HG02970 (cell line): ENCODE measurements around the gene TMTC2.

ENCODE experiments used
- ATAC-seq: cut with Tn5 transposase; IDR thresholded peaks from one replicate; pipeline ENCODE4 v1.9.1; 2021; ENCODE audit warnings: mild to moderate bottlenecking, moderate library complexity, moderate number of reproducible peaks; ENCODE audit not compliant: unreplicated experiment, low FRiP score

The TMTC2 gene

DNA sequence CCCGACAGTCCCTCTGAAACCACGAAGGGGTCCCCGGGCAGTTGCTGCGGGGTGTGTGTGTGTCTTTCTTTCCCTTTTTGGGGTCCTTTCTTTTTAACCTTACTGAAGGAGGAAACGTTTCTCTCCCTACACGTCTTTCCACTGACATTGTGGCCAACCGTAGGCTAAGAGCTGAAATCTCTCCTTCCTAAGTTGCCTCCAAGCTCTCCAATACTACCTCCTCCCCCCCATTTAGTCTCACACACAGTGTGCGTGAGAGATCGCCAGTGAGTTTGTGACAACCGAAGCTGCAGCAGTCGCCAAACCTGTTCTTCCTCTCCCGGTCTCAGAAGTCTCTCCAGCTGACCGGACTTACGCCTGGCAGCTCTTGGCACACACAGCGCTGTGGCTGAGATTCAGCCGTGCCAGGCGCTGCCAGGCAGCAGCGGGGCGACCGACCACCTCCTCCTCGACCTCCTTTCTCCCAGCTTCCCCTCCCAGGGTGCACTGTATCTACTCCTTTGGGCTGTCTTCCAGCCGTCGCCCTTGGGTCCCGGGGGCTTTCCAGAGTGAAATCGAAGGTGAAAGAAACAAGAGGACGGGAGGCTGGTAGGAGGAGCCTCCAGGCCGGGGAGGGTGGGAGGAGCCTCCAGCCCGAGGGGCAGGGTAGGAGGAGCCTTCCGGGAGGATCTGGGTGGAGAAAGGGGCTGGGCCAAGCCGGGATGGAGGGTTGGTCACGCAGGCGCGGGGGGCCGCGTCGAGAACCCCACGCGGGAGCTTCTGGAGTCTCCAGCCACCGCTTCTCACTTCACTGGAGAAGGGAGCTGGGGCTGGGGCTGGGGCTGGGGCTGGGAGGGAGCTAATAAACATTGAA is at the start of gene TMTC2:
Gene TMTC2, plus strand, starts transcription at position 739 of the 853 bp plus-strand sequence.
- peak; percentile 93 for ATAC-seq

GRCh38 chr12:82638324-82638723 is 48.4 kb upstream of the TMTC2 start:
- ATAC-seq = no peak

DNA sequence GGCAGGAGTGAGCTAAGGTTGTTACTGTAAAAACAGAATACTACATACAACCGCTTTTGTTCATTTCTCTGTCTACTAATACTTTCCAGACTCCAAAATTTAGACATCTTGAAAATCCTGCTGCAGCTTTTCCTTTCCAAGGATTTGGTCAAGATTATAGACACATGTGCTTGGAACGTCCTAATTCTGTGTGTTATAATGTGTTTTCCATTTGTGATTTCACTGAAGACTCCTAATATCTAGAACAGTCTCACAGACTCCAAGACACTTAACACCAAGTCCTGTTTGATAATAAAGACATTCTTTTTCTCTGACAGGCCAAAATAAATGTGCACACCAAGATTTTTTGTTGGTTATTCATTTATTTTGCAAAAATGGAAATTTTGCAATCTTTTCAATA is 41.8 kb upstream of the TMTC2 start:
- ATAC-seq = no peak

DNA sequence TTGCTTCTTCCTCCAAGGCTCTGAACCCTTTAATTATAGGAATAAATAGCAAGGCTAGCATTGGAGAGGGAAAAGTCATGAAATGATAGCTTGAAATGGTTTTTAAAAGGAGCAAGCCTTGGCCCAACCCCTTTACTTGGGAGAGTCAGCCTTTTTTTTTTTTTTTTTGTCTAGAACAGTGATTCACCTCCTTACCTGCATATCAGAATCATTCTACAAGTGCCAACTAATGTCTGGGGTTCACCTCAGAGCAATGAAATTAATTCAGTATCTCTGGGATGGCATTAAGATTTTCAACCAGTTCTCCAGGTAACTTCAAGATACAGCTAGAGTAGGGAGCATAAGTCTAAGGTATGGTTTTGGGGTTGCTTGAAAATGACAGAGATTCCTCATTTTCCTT is 41.3 kb upstream of the TMTC2 start:
- no peak for ATAC-seq

DNA sequence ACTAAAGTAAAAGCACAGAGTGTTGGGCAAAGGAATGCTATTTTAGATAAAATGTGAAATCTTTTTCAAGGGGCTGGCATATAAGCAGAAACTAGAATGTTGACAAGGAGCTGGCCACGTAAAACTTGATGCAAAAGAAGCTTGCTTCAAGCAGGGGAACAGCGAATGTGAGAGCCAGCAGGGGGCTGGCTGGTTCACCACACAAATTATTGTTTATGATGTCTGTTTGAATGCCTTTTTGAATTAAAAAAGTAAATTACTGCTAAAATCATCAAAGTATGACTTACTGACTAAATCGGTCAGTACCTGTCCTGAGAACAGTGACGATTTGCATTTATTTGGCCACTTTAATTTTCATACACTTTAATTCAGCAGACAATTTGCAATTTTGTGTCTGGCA is 38.9 kb upstream of the TMTC2 start:
- no peak for ATAC-seq

- no peak for ATAC-seq
Observed at GRCh38 chr12:82648259-82648909, 38.3 kb upstream of the TMTC2 start.

DNA sequence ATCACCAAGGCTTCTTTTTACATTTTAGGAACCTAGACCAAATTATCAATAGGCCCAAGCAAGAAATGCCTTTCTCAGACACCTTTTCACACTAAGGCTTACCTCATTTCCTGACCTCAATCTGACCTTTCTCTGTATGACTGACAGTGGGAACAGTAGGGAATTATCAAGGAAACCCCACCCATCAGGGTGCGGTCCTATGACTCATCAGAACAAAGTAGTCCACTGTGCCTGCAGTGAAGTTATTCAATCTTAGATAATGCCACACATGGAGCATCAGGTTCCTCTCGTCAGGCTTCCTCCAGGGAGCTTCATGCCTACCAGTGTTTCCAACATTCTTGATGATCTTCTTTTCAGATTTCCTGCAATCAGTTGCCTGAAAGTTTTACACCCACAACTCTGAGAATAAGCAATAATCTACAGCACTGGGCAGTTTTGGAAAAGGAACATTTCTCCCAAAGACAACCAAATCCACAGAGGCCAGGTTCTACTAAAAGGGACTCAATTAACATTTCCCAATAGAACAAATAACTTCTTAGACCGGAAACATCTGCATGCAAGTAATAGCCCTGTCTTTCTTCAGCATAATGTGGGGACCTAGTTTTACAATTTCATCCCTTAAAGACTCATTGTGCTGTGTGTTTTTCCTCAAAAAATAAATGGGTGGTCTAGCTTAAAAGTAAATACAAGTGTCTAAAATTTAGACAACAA is 35.9 kb upstream of the TMTC2 start:
- peak; percentile 81 for ATAC-seq

DNA sequence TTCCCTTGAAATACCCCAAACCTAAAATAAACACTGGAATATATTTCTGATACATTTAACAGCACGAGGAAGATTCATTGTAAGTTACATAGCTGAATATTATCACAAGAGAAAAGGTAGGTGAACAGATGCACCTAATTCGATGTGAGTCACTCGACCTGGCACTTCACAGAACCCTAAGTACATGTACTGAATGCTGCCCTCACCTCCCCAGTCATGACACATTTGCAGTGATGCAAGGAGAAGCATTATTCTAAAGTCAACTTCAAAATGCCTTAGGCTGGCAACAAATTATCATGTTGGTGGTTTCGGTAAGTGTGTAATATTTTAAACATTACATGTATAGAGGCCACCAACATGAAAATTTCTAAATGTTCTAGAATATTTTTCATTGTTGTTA is 35.2 kb upstream of the TMTC2 start:
- ATAC-seq = no peak

- ATAC-seq = no peak
Observed at GRCh38 chr12:82652071-82652470, 34.6 kb upstream of the TMTC2 start.

DNA sequence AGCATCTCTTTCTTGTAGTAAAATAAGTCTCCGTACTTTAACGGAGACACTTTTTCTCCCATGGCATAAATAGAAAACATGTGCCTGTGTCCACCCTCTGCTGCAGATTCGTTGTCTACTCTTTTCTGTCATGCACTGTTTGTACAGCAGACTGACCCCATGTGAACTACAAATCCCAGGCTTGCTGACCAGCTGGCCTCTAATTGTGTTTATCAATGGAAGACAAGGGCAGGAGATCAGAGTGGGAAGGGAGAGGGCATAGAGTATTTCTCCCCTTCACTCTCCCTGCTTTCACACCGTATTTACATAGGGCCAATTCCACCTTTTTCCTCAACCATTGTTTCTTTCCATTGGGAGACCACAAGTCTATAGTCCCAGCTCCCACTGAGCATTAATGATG is 31.0 kb upstream of the TMTC2 start:
- no peak for ATAC-seq

DNA sequence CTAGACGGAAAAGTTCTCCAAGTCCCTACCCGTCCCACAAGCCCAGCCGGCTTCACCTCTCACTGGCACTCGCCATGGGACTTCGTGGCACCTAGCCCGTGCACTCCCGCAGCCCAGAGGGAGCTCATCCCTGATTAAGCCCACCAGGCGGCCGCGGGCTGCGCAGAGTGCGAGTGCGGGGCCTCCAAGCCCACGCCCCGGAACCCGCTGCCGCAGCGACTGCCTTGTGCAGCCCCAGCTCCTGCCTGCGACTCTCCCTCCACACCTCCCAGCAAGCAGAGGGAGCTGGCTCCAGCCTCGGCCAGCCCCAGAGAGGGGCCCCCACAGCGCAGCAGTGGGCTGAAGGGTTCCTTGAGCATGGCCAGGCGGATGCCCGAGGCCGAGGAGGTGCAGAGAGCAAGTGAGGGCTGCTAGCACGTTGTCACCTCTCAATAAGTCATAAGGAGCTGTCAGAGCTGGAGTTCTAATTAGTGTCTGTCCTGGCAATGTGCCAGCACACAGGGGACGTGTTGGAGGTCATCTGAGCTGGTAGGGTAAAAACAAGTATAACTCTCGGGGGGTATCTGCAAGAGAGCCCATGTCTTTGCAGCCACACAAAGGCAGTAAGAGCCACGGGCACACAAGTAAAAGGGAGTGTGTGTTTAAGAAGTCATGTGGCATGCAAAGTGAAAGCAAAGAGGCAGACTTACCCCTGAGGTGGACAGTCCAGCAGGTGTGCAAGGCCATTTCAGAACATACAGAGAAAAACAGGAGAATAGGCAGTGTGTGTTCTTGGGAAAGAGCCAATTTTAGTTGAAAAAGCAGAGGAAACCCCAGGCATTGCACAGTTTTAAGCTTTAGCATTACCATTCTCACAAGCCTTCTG is 27.1 kb upstream of the TMTC2 start:
- ATAC-seq = no peak

DNA sequence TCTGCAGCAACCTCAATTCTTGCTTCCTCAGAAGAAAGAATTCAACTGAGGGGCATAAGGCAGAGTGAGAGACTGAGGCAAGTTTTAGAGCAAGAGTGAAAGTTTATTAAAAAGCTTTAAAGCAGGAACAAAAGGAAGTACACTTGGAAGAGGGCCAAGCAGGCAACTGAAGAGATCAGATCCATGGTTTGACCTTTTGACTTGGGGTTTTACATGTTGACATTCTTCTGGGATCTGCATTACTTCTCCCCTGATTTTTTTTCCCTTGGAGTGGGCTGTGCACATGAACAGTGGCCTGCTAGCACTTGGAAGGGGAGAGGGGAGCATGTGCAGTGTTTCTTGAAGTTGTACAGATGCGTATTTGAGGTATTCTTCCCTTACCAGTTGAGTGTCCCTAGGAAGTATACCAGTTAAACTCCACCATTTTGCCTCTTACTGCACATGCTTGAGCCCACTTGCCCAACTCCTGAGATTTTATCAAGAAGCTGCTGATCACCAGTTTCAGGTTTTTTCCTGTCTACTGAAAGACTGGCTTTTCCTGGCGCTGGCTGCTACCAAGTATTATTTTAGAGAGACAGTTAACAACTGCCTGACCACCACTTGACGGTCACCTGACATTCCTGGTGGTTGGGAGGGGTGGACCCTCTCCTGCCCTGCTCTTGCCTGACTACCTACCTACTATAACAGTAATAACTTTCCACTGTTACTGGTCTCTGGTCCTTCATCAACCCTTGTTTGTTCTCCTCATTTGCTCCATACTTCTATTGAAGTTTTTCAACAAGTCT is 26.0 kb upstream of the TMTC2 start:
- no peak for ATAC-seq

DNA sequence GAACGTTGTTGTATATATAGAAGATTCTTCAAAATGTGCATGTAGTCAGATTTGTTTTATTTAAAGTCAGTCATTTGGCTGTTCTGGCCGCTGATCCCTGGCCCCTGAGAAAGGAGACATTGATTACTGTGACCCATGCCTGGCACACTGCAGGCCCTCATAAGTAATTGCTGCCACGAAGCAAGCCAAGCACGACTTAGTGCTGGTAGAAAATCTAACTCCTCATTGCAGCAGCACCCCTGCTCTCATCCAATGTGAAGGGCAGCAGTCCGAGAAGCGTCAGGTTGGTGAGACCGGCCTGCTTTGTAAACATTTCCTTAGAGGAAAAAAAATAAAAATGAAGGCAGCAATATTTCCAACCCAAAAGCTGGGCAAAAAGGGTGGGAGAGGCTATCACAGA is 22.8 kb upstream of the TMTC2 start:
- ATAC-seq = no peak

- no peak for ATAC-seq
Observed at GRCh38 chr12:82665142-82665923, 21.4 kb upstream of the TMTC2 start.

DNA sequence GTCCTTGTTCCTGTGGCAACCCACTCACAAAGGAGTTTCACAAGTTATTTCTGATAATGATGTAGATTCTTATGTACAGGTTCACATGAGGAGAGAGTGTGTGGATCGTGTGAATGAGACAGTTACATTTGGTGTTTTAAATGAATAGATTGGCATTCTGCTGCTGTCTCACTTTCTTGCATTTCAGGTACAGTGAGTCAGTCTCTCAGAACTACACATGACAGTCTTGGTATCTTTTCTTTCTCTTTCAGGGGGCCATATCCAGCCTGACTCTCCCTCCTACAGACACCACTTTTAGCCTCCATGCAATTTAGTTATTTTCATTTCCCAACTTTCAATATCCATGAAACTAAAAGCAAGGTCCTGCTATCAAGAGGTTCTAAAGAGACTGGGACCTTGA is 19.9 kb upstream of the TMTC2 start:
- ATAC-seq = no peak

DNA sequence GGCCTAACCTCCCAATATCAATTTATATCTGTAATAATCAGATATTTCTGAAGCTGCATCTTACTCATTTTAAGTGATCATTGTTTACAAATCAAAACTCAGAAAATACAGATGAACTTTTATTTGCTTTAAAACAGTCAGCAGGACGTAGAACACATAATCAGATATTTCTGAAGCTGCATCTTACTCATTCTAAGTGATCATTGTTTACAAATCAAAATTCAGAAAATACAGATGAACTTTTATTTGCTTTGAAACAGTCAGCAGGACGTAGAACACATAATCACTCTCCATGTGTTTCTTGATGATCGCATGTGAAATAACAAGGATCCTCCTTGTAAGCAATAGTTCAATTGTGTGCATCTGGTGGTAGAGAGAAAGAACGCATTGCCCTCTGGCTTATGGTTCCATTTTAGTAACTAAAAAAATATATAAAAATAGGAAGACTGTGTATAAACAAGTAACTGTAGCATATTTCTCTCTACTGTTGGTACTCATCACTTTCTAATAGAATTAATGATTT is 15.0 kb upstream of the TMTC2 start:
- ATAC-seq = no peak

- ATAC-seq = no peak
Observed at GRCh38 chr12:82672811-82673495, 13.8 kb upstream of the TMTC2 start.

DNA sequence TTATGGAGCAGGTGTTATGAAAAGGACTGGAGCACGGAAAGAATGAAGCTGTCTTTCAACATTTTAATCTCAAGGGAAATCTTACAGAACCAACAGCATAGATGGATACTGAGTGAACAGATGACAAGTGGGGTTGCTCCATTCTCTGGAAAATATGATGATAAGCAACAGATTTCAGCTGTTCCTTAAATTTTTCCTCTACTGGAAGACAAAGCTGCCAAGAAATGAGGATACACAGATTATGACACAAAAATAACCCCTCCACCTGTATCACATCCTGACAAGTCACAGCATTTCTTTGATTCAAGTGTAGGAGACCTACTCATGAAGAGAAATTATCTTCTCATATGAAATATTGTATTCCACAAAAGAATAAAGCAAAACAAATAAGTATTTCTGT is 13.0 kb upstream of the TMTC2 start:
- ATAC-seq = no peak
